ENCODE results near the gene SACM1L. TPM values are rescaled to one million over a fixed set of nuclear protein-coding genes. Genes with fewer than 3 reads are reported as not detected.

The SACM1L gene
- total and polyA plus RNA-seq, 2 donors (not counting 3 experiments of a cell fraction or from before 2014, with no cell fraction given), result 11.9 to 39.9 TPM

- H3K36me3 ChIP-seq (ENCODE audit: control insufficient read depth in 2 of 2, extremely low read depth in 1 of 2, insufficient read depth in 2 of 2, low read length in 2 of 2), result peaks cover 2% of the 10 kb centered on the region in 2 experiments
- no peaks in the 10 kb centered on the region for H4K20me1 ChIP-seq (replicated peaks; ENCODE audit: control insufficient read depth, extremely low read depth, insufficient read depth, low read length)
- no peak overlapping the region for H3K9ac ChIP-seq (replicated peaks; ENCODE audit: extremely low read depth, insufficient read depth, low read length)
- H3K4me2 ChIP-seq (ENCODE audit: insufficient read depth, low read length), result no peak overlapping the region
- ChIA-PET POLR2A (no interaction called here), CTCF (no interaction called here)
- BruUV-seq (replicated peaks), result no TSS peak
- H2AFZ ChIP-seq (ENCODE audit: low read depth, low read length), result no peak overlapping the region
- intact Hi-C loops (cut with micrococcal nuclease), result no loop called here
- no peak for TF ChIP-seq CTCF (IDR thresholded peaks at IDR 0.05; ENCODE audit: extremely low read depth in 1 of 2, insufficient read depth in 1 of 2, low read depth in 1 of 2, low read length in 2 of 2)
- H3K4me3 ChIP-seq (replicated peaks in 1 of 3; ENCODE audit: insufficient read depth in 1 of 3, low read depth in 1 of 3, low read length in 3 of 3), result no peak overlapping the region
- no peaks in the 10 kb centered on the region for H3K4me1 ChIP-seq (ENCODE audit: control insufficient read depth, extremely low read depth, insufficient read depth, low read length)
- no peak overlapping the region for H3K27ac ChIP-seq (ENCODE audit: insufficient read depth, low read depth, low read length)
- no peaks in the 10 kb centered on the region for H3K27me3 ChIP-seq (ENCODE audit: control insufficient read depth in 2 of 2, insufficient read depth in 2 of 2, low read length in 2 of 2)
- DNase-seq (ENCODE audit: low read depth, low spot score), result no peak
- FAIRE-seq, result no peak
- H3K9me3 ChIP-seq (replicated peaks; ENCODE audit: control insufficient read depth, insufficient read depth, low read length), result no peaks in the 10 kb centered on the region
- no peaks in the 10 kb centered on the region for H3K9me1 ChIP-seq (replicated peaks; ENCODE audit: control insufficient read depth, extremely low read depth, insufficient read depth, low read length)
- no peaks in the 10 kb centered on the region for H3K79me2 ChIP-seq (ENCODE audit: control insufficient read depth, insufficient read depth, low read length)
- dilution Hi-C loops (cut with MboI; ENCODE audit: extremely low pct_ligation_motif_present, low sequenced_read_pairs), result no loop called here
These were observed 35.7 kb downstream of the SACM1L start for GRCh38 chr3:45724911-45725310.

GRCh38 chr3:45729614-45730013 lies 40.4 kb downstream of the SACM1L start:
- no peak for FAIRE-seq
- Histone ChIP-seq H3K79me2 (ENCODE audit: control insufficient read depth, insufficient read depth, low read length) (no peaks in the 10 kb centered on the region), H3K27ac (ENCODE audit: insufficient read depth, low read depth, low read length) (no peak overlapping the region), H3K9me1 (replicated peaks; ENCODE audit: control insufficient read depth, extremely low read depth, insufficient read depth, low read length) (no peaks in the 10 kb centered on the region), H3K4me1 (ENCODE audit: control insufficient read depth, extremely low read depth, insufficient read depth, low read length) (no peaks in the 10 kb centered on the region), H2AFZ (ENCODE audit: low read depth, low read length) (no peak overlapping the region), H3K9me3 (replicated peaks; ENCODE audit: control insufficient read depth, insufficient read depth, low read length) (no peaks in the 10 kb centered on the region), H3K4me3 (replicated peaks in 1 of 3; ENCODE audit: insufficient read depth in 1 of 3, low read depth in 1 of 3, low read length in 3 of 3) (no peak overlapping the region), H3K9ac (replicated peaks; ENCODE audit: extremely low read depth, insufficient read depth, low read length) (no peak overlapping the region), H4K20me1 (replicated peaks; ENCODE audit: control insufficient read depth, extremely low read depth, insufficient read depth, low read length) (no peaks in the 10 kb centered on the region), H3K4me2 (ENCODE audit: insufficient read depth, low read length) (no peak overlapping the region), H3K36me3 (ENCODE audit: control insufficient read depth in 2 of 2, extremely low read depth in 1 of 2, insufficient read depth in 2 of 2, low read length in 2 of 2) (peaks cover 4 to 12% of the 10 kb centered on the region in 2 experiments), H3K27me3 (ENCODE audit: control insufficient read depth in 2 of 2, insufficient read depth in 2 of 2, low read length in 2 of 2) (no peaks in the 10 kb centered on the region)
- ChIA-PET CTCF (interaction anchor here (1.1 kb wide), 1 partner anchor 16 kb away, joined by 5 read pairs; no protein-coding TSS in a partner anchor), POLR2A (no interaction called here)
- TF ChIP-seq FOS (IDR thresholded peaks at IDR 0.05; ENCODE audit: borderline replicate concordance, insufficient read depth, low read length), result no peak
- TF ChIP-seq POLR2A (IDR thresholded peaks at IDR 0.05; ENCODE audit: low read depth, low read length), result no peak
- no peak for TF ChIP-seq GATA2 (IDR thresholded peaks at IDR 0.05; ENCODE audit: insufficient read depth, insufficient read length, low read depth, low read length)
- no peak for TF ChIP-seq POLR2AphosphoS5 (IDR thresholded peaks at IDR 0.05; ENCODE audit: insufficient read depth, low read depth, low read length)
- no peak for TF ChIP-seq CTCF (IDR thresholded peaks at IDR 0.05; ENCODE audit: extremely low read depth in 1 of 2, insufficient read depth in 1 of 2, low read depth in 1 of 2, low read length in 2 of 2)
- no peak for TF ChIP-seq EZH2 (IDR thresholded peaks at IDR 0.05; ENCODE audit: borderline replicate concordance, low read depth, low read length, severe bottlenecking)
- no peak for TF ChIP-seq JUN (IDR thresholded peaks at IDR 0.05; ENCODE audit: borderline replicate concordance, insufficient read depth, insufficient read length, low read depth)
- no peak for TF ChIP-seq MYC (IDR thresholded peaks at IDR 0.05; ENCODE audit: low read depth, low read length)
- TF ChIP-seq MAX (IDR thresholded peaks at IDR 0.05; ENCODE audit: insufficient read depth, insufficient read length), result no peak
- no TSS peak for BruUV-seq (replicated peaks)
- intact Hi-C loops (cut with micrococcal nuclease) (no loop called here), dilution Hi-C loops (cut with MboI; ENCODE audit: extremely low pct_ligation_motif_present, low sequenced_read_pairs) (no loop called here)
- DNase-seq (ENCODE audit: low read depth, low spot score), result no peak

Measured in endothelial cell of umbilical vein (primary cell).